Heart left ventricle (tissue), 13 donors: Measurements from ENCODE around the gene CLCNKA.

Experiments
- POLR2A ChIP-seq, 2 donors: fragments of 450-650 bp; IDR thresholded peaks; one replicate each; pipeline ENCODE4 v1.6.1; 2017; ENCODE audit warnings: antibody characterized with exemption in 2 of 2, mild to moderate bottlenecking in 2 of 2, moderate library complexity in 2 of 2
- TF ChIP-seq, protein P1 (sequence below), 12 donors: fragments of 200-600 bp; sonication (generic) in 4 of 12; IDR thresholded peaks; one replicate each; pipeline versions ENCODE4 v1.5.0 to v1.8.0; 2018 to 2022; ENCODE audit warnings: antibody characterized with exemption in 12 of 12, mild to moderate bottlenecking in 5 of 12
- donor health status: ischemic (EF 13 %, LVEDD 7.1; RV severe dilation, severe dysfunction).
- donor health status: DM: no; HTN: yes; CAD: no.
- donor health status: DM: no; HTN: no; CAD: no.
- donor health status: ischemic (EF 25% LVEDD 6.9; RV normal size, moderate dysfunction).
- donor health status: ischemic (EF 25% LVEDD 5.7; RV mildly dilated, moderate dysfunction).
- donor health status: ischemic (EF 35%, LVEDD 5.7; RV mildly dilated, moderate dysfunction).
- donor health status: nonischemic (EF 11% LVEDD 7.7; RV severe dilation, severe dysfunction).
- donor health status: DM: yes; HTN: yes; CAD: no.
- donor health status: PGD.
- donor health status: ischemic (EF 29% LVEDD 5.4; RV normal size, mild dysfunction).
- donor health status: nonischemic (EF 23%, LVEDD 6.1; RV moderate dilation, normal function).

DNA sequence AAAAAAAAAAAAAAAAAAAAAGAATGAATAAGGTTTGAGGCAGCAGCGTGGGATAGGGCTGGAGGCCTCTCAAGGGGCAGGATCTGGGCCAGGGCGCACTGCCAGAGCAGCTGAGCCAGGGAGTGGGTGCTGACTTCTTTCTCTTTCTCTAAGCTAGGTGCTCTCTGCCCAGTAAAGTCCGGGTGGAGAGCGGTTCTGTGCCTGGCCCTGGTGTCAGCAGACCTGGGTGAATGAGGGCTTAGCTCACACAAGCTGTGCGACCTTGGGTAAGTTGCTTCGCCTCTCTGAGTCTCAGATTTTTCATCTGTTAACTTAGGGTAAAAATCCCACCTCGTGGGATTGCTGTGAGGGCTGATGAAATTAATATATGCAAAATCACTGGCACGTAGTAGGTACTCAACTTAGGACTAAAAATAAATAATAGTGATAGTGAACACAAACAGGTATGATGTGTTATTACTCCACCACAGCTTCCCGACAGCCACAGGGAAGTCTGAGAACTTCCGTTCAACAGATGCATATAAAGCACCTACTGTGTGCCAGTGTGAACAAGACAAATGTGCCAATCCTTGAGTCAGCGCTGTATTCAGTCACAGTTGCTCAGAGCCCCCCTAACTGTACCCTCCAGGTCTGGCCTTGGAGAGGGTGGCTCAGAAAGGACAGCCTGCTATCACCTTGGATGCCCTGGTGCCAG is 53.6 kb downstream of the CLCNKA start:
- TF ChIP-seq, protein P1, sequence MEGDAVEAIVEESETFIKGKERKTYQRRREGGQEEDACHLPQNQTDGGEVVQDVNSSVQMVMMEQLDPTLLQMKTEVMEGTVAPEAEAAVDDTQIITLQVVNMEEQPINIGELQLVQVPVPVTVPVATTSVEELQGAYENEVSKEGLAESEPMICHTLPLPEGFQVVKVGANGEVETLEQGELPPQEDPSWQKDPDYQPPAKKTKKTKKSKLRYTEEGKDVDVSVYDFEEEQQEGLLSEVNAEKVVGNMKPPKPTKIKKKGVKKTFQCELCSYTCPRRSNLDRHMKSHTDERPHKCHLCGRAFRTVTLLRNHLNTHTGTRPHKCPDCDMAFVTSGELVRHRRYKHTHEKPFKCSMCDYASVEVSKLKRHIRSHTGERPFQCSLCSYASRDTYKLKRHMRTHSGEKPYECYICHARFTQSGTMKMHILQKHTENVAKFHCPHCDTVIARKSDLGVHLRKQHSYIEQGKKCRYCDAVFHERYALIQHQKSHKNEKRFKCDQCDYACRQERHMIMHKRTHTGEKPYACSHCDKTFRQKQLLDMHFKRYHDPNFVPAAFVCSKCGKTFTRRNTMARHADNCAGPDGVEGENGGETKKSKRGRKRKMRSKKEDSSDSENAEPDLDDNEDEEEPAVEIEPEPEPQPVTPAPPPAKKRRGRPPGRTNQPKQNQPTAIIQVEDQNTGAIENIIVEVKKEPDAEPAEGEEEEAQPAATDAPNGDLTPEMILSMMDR (IDR thresholded peaks at IDR 0.05), result no peak
- TF ChIP-seq POLR2A (IDR thresholded peaks at IDR 0.05), result no peak
